ENCODE results near the gene PNPT1. TPM values are rescaled to one million over a fixed set of nuclear protein-coding genes. Genes with fewer than 3 reads are reported as not detected.

Gene PNPT1
- total RNA-seq, 2 donors from 2014 or later = 11.5 to 34.0 TPM

DNA sequence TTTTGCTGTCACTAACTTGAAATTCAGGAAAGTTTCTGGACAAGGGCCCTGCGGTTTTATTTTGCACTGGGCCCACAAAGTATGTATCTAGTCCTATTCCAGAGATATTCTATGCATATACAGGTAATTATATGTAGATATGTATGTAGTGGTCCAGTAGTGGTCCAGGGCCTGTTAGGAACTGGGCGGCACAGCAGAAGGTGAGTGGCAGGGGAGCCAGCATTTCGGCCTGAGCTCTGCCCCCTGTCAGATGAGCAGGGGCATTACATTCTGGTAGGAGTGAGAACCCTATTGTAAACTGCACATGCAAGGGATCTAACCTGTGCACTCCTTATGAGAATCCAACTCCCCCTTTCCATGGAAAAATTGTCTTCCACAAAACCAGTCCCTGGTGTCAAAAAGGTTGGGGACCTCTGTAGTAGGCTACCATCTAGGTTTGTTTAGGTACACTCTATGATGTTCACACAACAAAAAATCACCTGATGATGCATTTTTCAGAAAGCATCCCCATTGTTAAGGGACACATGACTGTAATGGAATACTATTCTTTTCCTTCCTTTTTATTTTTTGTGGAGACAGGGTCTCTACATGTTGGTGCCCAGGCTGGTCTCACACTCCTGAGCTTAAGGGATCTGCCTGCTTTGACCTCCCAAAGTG is 73.4 kb downstream of the PNPT1 start:
- TF ChIP-seq, protein P1, sequence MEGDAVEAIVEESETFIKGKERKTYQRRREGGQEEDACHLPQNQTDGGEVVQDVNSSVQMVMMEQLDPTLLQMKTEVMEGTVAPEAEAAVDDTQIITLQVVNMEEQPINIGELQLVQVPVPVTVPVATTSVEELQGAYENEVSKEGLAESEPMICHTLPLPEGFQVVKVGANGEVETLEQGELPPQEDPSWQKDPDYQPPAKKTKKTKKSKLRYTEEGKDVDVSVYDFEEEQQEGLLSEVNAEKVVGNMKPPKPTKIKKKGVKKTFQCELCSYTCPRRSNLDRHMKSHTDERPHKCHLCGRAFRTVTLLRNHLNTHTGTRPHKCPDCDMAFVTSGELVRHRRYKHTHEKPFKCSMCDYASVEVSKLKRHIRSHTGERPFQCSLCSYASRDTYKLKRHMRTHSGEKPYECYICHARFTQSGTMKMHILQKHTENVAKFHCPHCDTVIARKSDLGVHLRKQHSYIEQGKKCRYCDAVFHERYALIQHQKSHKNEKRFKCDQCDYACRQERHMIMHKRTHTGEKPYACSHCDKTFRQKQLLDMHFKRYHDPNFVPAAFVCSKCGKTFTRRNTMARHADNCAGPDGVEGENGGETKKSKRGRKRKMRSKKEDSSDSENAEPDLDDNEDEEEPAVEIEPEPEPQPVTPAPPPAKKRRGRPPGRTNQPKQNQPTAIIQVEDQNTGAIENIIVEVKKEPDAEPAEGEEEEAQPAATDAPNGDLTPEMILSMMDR (IDR thresholded peaks at IDR 0.05) = peak; percentile 32
- no peaks in the 10 kb centered on the region for H3K36me3 ChIP-seq
- no peaks in the 10 kb centered on the region for H3K27me3 ChIP-seq
- no peak overlapping the region for H3K9ac ChIP-seq (ENCODE audit: low read depth in 2 of 2, low read length in 2 of 2)
- H3K4me3 ChIP-seq = no peak overlapping the region
- no peak overlapping the region for H3K27ac ChIP-seq
- peaks cover 10% of the 10 kb centered on the region for H3K4me1 ChIP-seq
- intact Hi-C loops (cut with DNase I) = no loop called here
- no peak for DNase-seq
- no peaks in the 10 kb centered on the region for H3K9me3 ChIP-seq

- Histone ChIP-seq H3K9ac (ENCODE audit: low read depth in 2 of 2, low read length in 2 of 2) (peak overlapping the region; percentile 66 to 92), H3K27ac (peak overlapping the region; percentile 93), H3K27me3 (no peaks in the 10 kb centered on the region), H3K4me3 (peak overlapping the region; percentile 63), H3K9me3 (no peaks in the 10 kb centered on the region), H3K36me3 (no peaks in the 10 kb centered on the region), H3K4me1 (peaks cover 10% of the 10 kb centered on the region)
- TF ChIP-seq, protein P1 (IDR thresholded peaks at IDR 0.05) = no peak
- DNase-seq = peak; percentile 71
- intact Hi-C loops (cut with DNase I) = no loop called here
These were observed 75.2 kb downstream of the PNPT1 start for GRCh38 chr2:55618275-55619055.

- peak overlapping the region; percentile 93 for H3K27ac ChIP-seq
- H3K9me3 ChIP-seq = no peaks in the 10 kb centered on the region
- intact Hi-C loops (cut with DNase I) = no loop called here
- H3K27me3 ChIP-seq = no peaks in the 10 kb centered on the region
- DNase-seq = no peak
- H3K9ac ChIP-seq (ENCODE audit: low read depth in 2 of 2, low read length in 2 of 2) = peak overlapping the region; percentile 66 to 92
- H3K36me3 ChIP-seq = no peaks in the 10 kb centered on the region
- TF ChIP-seq, protein P1 (IDR thresholded peaks at IDR 0.05) = no peak
- H3K4me3 ChIP-seq = peak overlapping the region; percentile 63
- H3K4me1 ChIP-seq = peaks cover 10% of the 10 kb centered on the region
These were observed 75.7 kb downstream of the PNPT1 start for GRCh38 chr2:55618025-55618274.

DNA sequence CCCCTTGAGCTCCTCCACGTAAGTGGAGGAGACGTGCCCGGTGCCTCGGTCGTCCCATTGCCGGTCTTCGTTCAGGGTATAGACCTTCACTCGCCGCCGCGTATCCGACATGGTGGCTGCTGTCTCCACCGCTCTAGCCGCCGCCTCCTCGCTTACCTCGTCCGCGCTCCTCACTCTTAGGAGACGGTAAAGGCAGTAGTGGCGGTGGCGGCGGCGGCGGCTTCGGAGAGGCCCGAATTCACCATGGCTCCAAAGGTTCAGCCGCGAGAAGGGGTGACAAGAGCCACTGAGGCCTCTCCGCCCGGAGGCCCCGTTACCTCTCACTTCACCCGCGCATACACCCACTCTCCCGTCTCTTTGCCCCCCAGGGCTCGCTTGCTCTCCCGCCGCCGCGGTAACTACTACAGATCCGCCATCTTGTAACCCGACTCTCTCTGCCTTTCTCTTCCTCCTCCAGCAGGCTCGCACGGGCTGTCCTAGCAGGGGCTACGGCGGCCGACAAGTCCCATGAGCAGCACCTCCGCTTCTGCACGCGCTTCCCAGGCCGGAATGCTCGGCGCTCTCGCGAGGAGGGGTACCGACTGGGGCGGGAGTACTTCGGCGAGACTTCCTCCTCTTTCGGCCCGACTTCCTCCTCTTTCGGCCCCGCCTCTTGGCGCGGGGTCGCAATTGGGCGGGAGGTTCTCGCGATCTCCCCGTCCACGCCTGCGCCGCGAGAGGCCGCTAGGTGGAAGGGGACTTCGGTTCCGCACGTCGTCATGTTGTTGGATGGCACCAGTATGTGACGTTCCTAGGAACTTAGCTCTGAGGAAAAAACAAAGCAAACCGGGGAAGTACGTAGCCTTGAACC is 76.2 kb downstream of the PNPT1 start, which contains the start of gene PPP4R3B:
PPP4R3B (minus strand) TSS at position 448 of the 850 bp plus-strand sequence; CDS start at position 111, 337 bp downstream.
- Histone ChIP-seq H3K9me3 (no peaks in the 10 kb centered on the region), H3K4me1 (peaks cover 10% of the 10 kb centered on the region), H3K27ac (peak within 1 kb of the TSS; percentile 93), H3K36me3 (no peaks in the 10 kb centered on the region), H3K4me3 (peak within 1 kb of the TSS; percentile 63), H3K9ac (ENCODE audit: low read depth in 2 of 2, low read length in 2 of 2) (peak within 1 kb of the TSS; percentile 92 to 98), H3K27me3 (no peaks in the 10 kb centered on the region)
- TF ChIP-seq, protein P1 (IDR thresholded peaks at IDR 0.05) = peak; percentile 37
- DNase-seq = peak; percentile 99
- intact Hi-C loops (cut with DNase I) = no loop called here

- Histone ChIP-seq H3K9me3 (no peaks in the 10 kb centered on the region), H3K36me3 (no peaks in the 10 kb centered on the region), H3K27me3 (no peaks in the 10 kb centered on the region), H3K9ac (ENCODE audit: low read depth in 2 of 2, low read length in 2 of 2) (peak overlapping the region; percentile 92 to 98), H3K4me1 (peaks cover 10% of the 10 kb centered on the region), H3K27ac (peak overlapping the region; percentile 82), H3K4me3 (peak overlapping the region; percentile 63)
- DNase-seq = peak; percentile 33
- intact Hi-C loops (cut with DNase I) = no loop called here
- TF ChIP-seq, protein P1 (IDR thresholded peaks at IDR 0.05) = no peak
These were observed 77.0 kb downstream of the PNPT1 start for GRCh38 chr2:55616551-55617174.

Data from colonic mucosa (tissue), 4 donors.